Measurements from ENCODE around the gene SOX6.

The SOX6 gene

GRCh38 chr11:16364254-16364653 lies 7.9 kb upstream of the SOX6 start:
- DNase-seq (ENCODE audit: low read depth in 2 of 2) = no peak

- no peak for DNase-seq (ENCODE audit: low read depth in 2 of 2)
Measured at GRCh38 chr11:16363706-16364105, 7.4 kb upstream of the SOX6 start.

GRCh38 chr11:16361108-16361865 lies 4.9 kb upstream of the SOX6 start:
- DNase-seq (ENCODE audit: low read depth in 2 of 2) = no peak

DNA sequence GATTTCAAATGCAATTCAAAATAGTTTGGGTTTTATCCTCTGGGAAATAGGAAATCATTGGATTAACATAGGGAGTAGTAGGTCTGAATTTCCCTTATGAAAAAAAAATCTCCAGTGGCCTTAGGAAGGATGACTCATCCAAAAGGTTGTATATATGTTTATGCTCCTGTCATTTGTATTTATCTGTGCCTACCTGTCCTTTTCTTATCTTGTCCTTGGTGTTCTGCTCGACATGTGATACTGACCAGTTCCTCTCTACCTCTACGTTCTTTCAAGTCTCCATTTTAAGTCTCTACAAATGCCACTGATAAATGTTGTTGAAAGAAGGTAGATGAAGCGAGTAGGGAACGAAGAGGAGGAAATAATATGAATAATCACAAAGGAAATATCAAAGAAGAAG lies 3.0 kb upstream of the SOX6 start:
- no peak for DNase-seq (ENCODE audit: low read depth in 2 of 2)

GRCh38 chr11:16358726-16359125 lies 2.4 kb upstream of the SOX6 start:
- DNase-seq (ENCODE audit: low read depth in 2 of 2) = no peak

- DNase-seq (ENCODE audit: low read depth in 2 of 2) = no peak
Measured at GRCh38 chr11:16357775-16358174, 1.4 kb upstream of the SOX6 start.

DNA sequence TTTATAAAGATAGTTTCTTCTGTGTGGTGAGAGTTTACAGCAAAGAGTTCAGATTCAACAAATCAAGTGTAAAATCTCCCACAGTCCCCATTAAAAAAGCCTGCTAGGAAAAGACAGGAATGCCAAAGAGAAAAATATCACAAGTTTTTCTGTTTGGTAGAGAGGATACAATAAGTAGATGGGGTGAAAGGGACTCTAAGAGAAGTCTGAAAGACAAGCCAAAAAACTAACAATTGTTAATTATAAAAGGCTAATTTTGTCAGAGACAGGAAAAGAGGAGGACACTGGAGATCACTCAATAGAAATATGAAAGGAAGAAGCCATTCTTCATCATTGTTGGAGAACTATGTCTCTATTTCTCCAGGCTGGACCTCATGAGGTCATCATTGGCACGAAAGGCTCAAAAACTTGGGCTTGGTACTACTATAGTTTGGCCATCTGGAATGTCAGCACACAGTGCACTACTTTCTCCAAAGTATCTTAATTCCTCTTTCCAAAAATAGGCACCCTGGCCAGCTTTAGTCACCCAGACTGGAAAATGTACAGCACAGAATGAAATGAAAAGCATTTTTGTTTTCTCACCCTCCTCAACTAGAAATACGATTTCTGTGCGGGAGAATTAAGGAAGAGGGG lies 531 bp upstream of the SOX6 start:
- no peak for DNase-seq (ENCODE audit: low read depth in 2 of 2)

DNA sequence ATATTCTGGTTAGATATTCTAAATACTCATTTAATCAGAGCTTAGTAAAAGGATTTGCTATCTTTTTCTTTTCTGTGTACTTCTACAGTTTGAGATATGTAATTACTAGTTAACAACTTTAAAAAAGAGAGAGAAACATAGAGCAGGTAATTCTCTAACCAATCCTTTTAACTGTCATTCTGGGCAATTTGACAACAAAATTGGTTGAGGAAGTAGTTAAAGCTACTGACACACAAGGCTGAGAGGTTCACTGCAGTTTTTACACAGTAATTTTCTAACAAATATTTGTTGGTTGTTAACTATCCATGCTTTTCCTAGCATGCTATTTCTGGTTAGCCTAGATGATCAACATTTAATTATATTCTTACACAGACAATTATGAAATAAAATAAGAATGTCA lies 3.6 kb downstream of the SOX6 start:
- DNase-seq (ENCODE audit: low read depth in 2 of 2) = no peak

GRCh38 chr11:16350125-16350524 lies 6.2 kb downstream of the SOX6 start:
- no peak for DNase-seq (ENCODE audit: low read depth in 2 of 2)

DNA sequence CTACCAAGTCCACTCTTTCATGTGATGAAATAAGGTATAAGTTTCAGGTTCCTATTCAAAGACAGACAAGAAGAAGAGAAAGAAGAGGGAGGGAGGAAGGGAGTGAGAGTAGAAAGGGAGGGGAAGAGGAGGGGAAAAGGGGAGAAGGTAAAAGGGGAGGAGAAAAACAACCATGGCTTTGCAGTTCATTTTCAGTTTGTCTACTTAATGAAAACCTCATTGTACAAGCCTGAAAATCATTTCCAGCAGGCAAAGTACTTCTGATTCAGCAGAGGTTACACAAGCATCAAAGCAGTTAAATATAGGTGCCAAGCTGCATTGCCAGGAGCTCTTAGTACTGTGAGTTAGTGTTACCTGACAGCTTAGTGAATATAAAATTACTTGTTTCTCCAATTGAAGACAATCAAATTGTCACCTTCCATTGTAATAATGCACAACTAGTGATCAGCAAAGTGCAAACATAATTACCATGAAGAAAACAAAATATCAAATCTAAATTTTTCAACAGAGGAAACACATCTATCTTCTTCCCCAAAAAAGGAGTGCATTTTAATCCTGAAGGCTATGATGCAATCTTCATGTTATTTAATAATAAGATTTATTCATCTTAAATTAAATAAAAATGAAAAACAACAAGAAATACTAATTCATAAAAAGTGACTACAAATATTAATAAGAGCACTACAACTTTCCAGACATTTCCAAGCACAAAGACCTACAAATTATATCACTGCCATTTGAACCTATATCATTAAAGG lies 8.2 kb downstream of the SOX6 start:
- DNase-seq (ENCODE audit: low read depth in 2 of 2) = no peak

DNA sequence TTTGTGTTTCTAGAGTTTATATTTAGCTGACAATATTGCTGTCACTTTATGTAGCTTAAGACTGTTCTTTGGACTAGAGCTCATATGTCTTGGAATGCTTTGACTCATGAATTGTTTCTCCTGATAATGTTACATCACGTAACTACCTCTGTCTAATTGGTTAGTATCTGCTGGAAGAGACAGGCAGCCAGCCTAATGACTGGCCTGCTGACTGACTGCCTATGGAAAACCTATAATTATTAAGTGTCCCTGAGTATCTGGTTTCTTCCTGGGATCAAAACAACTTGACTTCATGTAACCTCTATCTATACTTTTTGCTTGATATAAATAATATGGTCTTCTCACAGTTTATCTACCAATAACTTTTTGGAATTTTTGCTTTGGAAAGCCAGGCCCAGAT lies 9.4 kb downstream of the SOX6 start:
- no peak for DNase-seq (ENCODE audit: low read depth in 2 of 2)

GRCh38 chr11:16341853-16342252 lies 14.5 kb downstream of the SOX6 start:
- DNase-seq (ENCODE audit: low read depth in 2 of 2) = no peak

GRCh38 chr11:16338393-16338792 lies 18.0 kb downstream of the SOX6 start:
- no peak for DNase-seq (ENCODE audit: low read depth in 2 of 2)

GRCh38 chr11:16337421-16338213 lies 18.7 kb downstream of the SOX6 start:
- DNase-seq (ENCODE audit: low read depth in 2 of 2) = no peak

DNA sequence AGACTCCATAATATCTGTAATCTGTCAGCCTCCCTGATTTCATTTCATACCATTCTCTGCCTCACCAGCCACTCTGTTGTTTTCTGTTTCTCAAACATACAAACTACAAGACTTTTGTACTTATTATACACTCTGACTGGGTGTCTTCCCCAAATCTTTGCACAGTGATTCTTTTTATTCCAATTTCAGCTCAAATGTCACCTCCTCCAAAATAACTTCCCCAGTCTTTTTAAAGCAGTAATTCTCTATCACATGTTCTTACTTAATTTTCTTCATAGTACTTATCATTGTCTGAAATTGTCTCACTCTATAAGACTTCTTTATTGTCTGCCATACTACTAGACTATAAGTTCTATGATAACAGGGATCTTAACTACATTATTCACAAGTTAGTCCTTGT lies 19.6 kb downstream of the SOX6 start:
- DNase-seq (ENCODE audit: low read depth in 2 of 2) = no peak

DNA sequence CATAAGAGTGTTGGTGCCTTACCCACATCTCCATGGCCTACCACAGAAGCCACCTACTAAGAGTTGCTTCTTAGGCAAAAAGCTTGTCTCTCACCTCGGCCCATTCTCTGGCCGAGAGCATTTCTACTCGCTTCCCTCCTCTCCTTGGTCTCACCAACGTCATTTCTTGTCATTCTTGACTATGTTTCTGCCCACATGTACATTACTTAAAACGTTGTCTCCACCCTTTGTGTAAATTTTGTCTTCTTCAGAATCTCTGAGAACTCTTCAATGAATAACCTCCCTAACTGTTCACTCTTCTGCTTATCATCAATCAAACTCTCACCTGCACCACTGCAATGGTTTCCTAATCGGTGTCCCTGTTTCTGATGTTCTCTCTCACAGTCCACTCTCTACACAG lies 20.1 kb downstream of the SOX6 start:
- no peak for DNase-seq (ENCODE audit: low read depth in 2 of 2)

GRCh38 chr11:16335236-16335962 lies 20.9 kb downstream of the SOX6 start:
- DNase-seq (ENCODE audit: low read depth in 2 of 2) = no peak

- DNase-seq (ENCODE audit: low read depth in 2 of 2) = no peak
Measured at GRCh38 chr11:16326679-16327297, 29.6 kb downstream of the SOX6 start.

GRCh38 chr11:16322190-16322589 lies 34.2 kb downstream of the SOX6 start:
- no peak for DNase-seq (ENCODE audit: low read depth in 2 of 2)

DNA sequence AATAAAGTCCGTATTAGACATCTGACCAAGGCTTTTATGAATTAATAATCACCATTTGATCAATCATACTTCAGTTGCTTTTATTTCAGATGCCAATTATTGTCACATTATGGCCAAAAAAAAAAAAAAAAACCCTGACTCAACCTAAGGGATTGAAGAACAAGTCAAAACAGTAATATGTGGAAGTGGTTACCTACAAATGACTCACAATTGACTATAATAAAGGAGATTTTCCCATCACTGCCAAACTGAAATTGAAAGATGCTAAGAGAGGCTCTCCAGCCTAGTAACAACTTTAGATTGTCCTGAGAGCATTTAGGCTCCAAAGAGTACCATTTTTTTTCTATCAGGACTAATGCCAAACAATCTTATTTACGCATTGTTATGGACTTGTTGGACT lies 35.2 kb downstream of the SOX6 start:
- no peak for DNase-seq (ENCODE audit: low read depth in 2 of 2)

DNA sequence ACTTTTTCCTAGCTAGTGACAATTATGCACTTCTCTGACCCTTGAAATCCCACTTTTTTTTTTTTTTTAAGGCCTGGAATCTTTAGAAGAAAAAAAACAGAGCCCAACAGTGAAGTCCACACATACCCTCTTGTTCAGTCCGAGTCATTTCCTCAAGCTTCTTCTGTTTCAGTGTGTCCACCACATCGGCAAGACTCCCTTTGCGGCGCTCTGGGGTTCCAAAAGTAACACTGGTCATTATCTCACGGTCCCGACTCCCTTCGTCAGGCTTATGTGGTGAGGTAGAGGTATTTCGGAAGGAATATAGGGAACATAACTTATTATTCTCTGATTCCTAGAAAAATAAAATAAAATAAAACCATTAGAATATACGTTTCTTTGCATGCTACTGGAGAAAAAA lies 38.0 kb downstream of the SOX6 start:
- DNase-seq (ENCODE audit: low read depth in 2 of 2) = no peak

Data from stimulated activated CD4-positive, alpha-beta T cell treated with anti-CD3 and anti-CD28 coated beads, Interleukin-1b, Interleukin-23, amount 100 ng/mL, for 1 hour (primary cell).